DMS 273 (cell line): ENCODE measurements around the gene BRF1.
"Not testable (repeated sequence)": the region's sequence is repeated elsewhere in the genome, so short reads cannot be mapped to it uniquely, and the experiment has no call there.

Experiments
- DNase-seq: peaks from one replicate; lab custom pipeline; 2025; ENCODE audit not compliant: unreplicated experiment; lab: John Stamatoyannopoulos, UW

Gene BRF1

GRCh38 chr14:105315941-105316576, 15.3 kb upstream of the BRF1 start:
- peak; percentile 48 for DNase-seq

GRCh38 chr14:105315211-105315721, 14.5 kb upstream of the BRF1 start:
- DNase-seq, result peak; percentile 55

- DNase-seq, result peak; percentile 97
Observed at GRCh38 chr14:105314287-105315200, 13.7 kb upstream of the BRF1 start, which contains the start of gene PACS2. Gene PACS2 (plus strand): TSS chr14:105314748. CDS start chr14:105314919, 171 bp downstream.

GRCh38 chr14:105313381-105314286, 12.8 kb upstream of the BRF1 start:
- peak; percentile 85 for DNase-seq

DNA sequence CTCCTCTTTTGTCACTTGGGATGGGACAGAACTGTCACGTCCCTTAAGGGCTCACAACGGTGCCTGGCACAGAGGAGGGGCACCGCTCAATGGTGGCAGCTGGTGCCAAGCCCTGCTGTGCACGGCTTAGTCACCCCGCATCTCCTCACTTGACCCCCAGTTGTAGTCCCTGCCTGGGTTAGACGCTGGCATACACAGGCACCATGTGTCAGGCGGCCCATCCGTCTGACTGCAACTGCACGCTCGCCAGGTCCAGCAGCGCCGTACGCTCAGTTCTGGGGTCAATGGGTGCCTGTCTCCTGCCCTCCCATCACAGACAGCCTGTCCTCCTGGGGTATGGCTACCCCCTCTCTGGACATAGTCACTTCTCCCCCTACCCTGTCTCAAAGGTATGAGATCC, 12.2 kb upstream of the BRF1 start:
- peak; percentile 31 for DNase-seq

GRCh38 chr14:105311838-105312237, 11.0 kb upstream of the BRF1 start:
- DNase-seq, result no peak

DNA sequence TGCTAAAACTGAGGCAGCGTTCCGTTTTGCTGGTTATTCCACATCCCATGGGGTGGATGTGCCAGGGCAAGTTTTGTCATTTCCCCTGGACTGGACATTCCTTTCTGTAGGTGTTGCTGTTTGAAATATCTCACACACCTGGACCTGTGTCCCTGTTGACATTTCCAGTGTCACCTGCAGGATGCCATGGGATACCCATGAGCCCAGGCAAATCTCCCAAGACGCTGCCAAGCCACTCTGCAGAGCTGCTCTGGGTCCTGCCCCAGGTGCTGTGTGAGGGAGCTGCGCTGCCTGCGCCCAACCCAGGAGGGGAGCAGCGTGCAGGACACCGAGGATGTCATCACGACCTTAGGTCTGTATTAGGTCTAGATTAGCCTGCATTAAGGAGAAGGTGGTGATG, 8.6 kb upstream of the BRF1 start:
- DNase-seq, result no peak

- no peak for DNase-seq
Observed at GRCh38 chr14:105307052-105307727, 6.4 kb upstream of the BRF1 start.

- DNase-seq, result no peak
Observed at GRCh38 chr14:105305791-105306190, 5.0 kb upstream of the BRF1 start.

GRCh38 chr14:105305345-105305744, 4.5 kb upstream of the BRF1 start:
- no peak for DNase-seq

DNA sequence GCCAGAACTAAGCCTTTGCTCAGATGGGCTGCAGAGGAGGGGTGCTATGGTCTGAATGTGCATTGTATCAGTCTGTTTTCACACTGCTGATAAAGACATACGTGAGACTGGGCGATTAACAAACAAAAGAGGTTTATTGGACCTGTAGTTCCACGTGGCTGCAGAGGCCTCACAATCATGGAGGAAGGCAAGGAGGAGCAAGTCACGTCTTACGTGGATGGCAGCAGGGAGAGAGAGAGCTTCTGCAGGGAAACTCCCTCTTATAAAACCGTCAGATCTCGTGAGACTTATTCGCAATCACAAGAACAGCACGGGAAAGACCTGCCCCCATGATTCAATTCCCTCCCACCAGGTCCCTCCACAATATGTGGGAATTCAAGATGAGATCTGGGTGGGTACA, 3.8 kb upstream of the BRF1 start:
- no peak for DNase-seq

- no peak for DNase-seq
Observed at GRCh38 chr14:105303949-105304348, 3.1 kb upstream of the BRF1 start.

DNA sequence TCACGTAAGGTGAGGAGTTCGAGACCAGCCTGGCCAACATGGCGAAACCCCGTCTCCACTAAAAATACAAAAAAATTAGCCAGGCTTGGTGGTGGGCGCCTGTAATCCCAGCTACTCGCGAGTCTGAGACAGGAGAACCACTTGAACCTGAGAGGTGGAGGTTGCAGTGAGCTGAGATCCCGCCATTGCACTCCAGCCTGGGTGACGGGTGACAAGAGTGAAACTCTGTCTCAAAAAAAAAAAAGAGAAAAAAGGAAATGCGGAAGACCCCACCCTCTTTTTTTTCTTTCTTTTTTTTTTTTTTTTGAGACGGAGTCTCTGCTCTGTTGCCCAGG, 1.1 kb upstream of the BRF1 start:
- DNase-seq, result not testable (repeated sequence)

DNA sequence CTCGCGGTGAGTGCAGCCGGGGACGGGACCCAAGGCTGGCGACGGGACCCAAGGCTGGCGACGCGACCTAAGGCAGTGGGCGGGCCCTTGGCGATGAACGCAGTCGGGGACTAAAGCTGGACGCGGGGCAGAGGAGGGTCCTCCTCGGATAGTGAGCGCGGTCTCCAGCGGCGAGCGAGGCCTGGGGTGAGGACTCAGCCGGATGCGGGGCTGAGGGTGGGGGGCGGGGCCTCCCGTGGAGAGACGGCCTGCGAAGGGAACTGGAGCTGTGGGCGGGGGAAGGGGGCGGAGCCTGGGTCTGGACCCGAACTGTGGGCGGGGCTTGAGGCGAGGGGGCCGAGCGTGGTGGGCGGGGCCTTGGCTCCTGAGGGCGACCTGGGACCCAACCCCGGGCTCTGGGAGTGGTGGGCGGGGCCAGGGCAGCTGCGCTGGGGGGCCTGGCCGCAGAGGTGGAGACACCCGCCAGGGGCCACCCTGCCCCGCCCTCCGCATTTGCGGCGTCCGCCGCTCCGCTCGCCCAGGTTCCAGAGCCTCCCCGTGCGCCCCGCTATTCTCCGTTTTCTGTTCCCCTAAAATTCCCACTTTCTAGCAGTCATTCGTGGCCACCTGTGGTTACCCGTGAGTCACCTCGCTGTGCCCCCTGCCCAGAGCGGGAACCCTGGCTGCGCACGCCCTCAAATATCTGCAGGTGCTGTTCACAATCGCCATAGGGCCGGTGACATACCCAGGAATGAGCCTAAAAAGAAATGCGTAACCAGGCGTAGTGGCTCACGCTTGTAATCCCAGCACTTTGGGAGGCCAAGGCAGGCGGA, 508 bp upstream of the BRF1 start:
- DNase-seq, result peak; percentile 99

DNA sequence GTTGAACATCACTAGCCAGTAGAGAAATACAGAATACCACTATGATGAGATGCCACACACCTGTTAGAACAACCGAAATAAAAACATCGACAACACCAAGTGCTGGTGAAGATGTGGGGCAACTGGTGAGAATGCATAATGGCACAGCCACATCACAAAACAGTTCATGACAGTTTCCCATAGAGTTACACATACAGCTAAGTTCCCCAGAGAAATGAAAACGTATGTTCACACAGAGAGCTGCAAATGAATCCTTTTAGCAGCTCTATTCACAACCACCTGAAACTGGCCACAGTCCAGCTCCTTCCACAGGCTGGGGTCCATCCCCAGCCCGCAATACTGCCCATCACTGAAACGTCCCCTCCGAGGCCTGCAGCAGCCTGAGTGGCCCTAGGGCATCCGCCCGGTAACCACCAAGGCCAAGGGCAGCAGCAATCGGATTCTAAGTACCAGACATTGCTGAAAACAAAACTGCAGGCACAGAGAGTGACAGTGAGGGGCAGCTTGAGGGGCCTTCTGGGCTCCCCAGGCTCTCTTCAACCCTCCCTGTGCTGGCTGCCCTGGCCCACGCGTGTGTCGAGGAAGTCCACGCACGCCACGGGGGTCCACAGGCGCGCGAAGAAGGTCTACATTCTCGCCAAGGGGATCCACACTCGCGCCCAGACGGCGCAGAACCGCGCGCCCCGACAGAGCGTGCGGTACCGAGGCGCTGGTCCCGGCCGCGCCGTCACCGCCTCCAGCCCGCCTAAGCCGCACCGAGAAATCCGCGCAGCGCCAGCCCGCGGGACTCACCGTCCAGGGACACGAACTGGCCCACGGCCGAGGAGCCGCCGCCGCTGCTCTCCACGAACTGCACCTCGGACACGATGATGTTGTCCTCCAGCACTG, 903 bp downstream of the BRF1 start:
- peak; percentile 76 for DNase-seq

GRCh38 chr14:105297311-105297710, 3.5 kb downstream of the BRF1 start:
- not testable (repeated sequence) for DNase-seq

DNA sequence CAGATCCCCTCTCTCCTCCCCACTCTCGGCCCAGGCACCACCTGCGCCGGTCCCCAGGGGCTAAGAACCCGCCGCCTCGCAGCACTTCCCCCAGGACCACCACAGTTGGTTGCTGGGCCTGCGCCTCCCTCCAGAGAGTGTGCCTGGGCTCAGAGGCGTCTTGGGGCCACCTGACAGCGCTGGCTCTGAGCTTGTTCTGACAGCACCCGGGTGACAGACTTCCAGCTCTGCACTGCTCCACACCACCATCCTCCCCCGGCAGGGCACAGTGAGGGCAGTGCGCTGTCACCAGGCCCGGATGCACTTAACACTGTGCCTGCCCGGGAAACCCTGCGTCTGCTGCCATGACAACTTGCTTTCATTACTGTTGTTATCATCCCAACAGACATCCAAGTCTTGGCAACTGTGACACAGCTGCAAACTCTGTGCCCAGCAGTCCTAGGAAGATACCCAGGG, 6.6 kb downstream of the BRF1 start:
- DNase-seq, result peak; percentile 40

GRCh38 chr14:105292826-105293711, 7.7 kb downstream of the BRF1 start:
- no peak for DNase-seq
